ENCODE measurements around the gene OR51E2. TPM values are rescaled to one million over a fixed set of nuclear protein-coding genes. Genes with fewer than 3 reads are reported as not detected.
"Not testable (repeated sequence)": the region's sequence is repeated elsewhere in the genome, so short reads cannot be mapped to it uniquely, and the experiment has no call there.

OR51E2 gene
- not detected in 2 replicates for total RNA-seq

- no peak for DNase-seq (ENCODE audit: insufficient read length, low spot score, missing footprints)
- no peaks in the 10 kb centered on the region for H3K79me2 ChIP-seq (ENCODE audit: insufficient read depth, low read length)
- H3K9me3 ChIP-seq (ENCODE audit: low read depth, low read length), result no peaks in the 10 kb centered on the region
- no peaks in the 10 kb centered on the region for H3K27me3 ChIP-seq (ENCODE audit: insufficient read depth, low read length)
- H3K4me2 ChIP-seq (ENCODE audit: insufficient read depth, low read length), result no peak within 1 kb of the TSS
- H2AFZ ChIP-seq (ENCODE audit: low read length), result no peak within 1 kb of the TSS
- no peaks in the 10 kb centered on the region for H3K36me3 ChIP-seq (ENCODE audit: insufficient read depth, low read length)
- TF ChIP-seq, protein P1, sequence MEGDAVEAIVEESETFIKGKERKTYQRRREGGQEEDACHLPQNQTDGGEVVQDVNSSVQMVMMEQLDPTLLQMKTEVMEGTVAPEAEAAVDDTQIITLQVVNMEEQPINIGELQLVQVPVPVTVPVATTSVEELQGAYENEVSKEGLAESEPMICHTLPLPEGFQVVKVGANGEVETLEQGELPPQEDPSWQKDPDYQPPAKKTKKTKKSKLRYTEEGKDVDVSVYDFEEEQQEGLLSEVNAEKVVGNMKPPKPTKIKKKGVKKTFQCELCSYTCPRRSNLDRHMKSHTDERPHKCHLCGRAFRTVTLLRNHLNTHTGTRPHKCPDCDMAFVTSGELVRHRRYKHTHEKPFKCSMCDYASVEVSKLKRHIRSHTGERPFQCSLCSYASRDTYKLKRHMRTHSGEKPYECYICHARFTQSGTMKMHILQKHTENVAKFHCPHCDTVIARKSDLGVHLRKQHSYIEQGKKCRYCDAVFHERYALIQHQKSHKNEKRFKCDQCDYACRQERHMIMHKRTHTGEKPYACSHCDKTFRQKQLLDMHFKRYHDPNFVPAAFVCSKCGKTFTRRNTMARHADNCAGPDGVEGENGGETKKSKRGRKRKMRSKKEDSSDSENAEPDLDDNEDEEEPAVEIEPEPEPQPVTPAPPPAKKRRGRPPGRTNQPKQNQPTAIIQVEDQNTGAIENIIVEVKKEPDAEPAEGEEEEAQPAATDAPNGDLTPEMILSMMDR (IDR thresholded peaks at IDR 0.05; ENCODE audit: extremely low read depth, low read depth, low read length), result no peak
- no peaks in the 10 kb centered on the region for H3K4me1 ChIP-seq (ENCODE audit: insufficient read depth, low read length)
- H3K27ac ChIP-seq (ENCODE audit: low read depth, low read length), result no peak within 1 kb of the TSS
- H4K20me1 ChIP-seq (ENCODE audit: insufficient read depth, low read length), result no peaks in the 10 kb centered on the region
- H3K4me3 ChIP-seq (ENCODE audit: insufficient read depth, low read length), result no peak within 1 kb of the TSS
Observed at GRCh38 chr11:4697585-4697984, at the start of gene OR51E2. TSS of gene OR51E2 (minus strand) at chr11:4697853. CDS start at chr11:4682711, 15,142 bp downstream.

- no peaks in the 10 kb centered on the region for H3K4me1 ChIP-seq (ENCODE audit: insufficient read depth, low read length)
Observed at GRCh38 chr11:4740735-4741134, 43.1 kb upstream of the OR51E2 start.

GRCh38 chr11:4727171-4727570 lies 29.5 kb upstream of the OR51E2 start:
- H3K4me1 ChIP-seq (ENCODE audit: insufficient read depth, low read length), result no peaks in the 10 kb centered on the region
- H4K20me1 ChIP-seq (ENCODE audit: insufficient read depth, low read length), result no peaks in the 10 kb centered on the region
- no peak overlapping the region for H3K4me3 ChIP-seq (ENCODE audit: insufficient read depth, low read length)

More at GRCh38 chr11:4740735-4741134, 43.1 kb upstream of the OR51E2 start:
- Histone ChIP-seq H3K27ac (ENCODE audit: low read depth, low read length) (no peak overlapping the region), H2AFZ (ENCODE audit: low read length) (no peak overlapping the region), H3K79me2 (ENCODE audit: insufficient read depth, low read length) (no peaks in the 10 kb centered on the region), H3K4me3 (ENCODE audit: insufficient read depth, low read length) (no peak overlapping the region), H3K4me2 (ENCODE audit: insufficient read depth, low read length) (no peak overlapping the region), H4K20me1 (ENCODE audit: insufficient read depth, low read length) (no peaks in the 10 kb centered on the region), H3K36me3 (ENCODE audit: insufficient read depth, low read length) (no peaks in the 10 kb centered on the region), H3K9me3 (ENCODE audit: low read depth, low read length) (no peaks in the 10 kb centered on the region), H3K27me3 (ENCODE audit: insufficient read depth, low read length) (no peaks in the 10 kb centered on the region)
- TF ChIP-seq, protein P1 (IDR thresholded peaks at IDR 0.05; ENCODE audit: extremely low read depth, low read depth, low read length), result no peak
- DNase-seq (ENCODE audit: insufficient read length, low spot score, missing footprints), result no peak

DNA sequence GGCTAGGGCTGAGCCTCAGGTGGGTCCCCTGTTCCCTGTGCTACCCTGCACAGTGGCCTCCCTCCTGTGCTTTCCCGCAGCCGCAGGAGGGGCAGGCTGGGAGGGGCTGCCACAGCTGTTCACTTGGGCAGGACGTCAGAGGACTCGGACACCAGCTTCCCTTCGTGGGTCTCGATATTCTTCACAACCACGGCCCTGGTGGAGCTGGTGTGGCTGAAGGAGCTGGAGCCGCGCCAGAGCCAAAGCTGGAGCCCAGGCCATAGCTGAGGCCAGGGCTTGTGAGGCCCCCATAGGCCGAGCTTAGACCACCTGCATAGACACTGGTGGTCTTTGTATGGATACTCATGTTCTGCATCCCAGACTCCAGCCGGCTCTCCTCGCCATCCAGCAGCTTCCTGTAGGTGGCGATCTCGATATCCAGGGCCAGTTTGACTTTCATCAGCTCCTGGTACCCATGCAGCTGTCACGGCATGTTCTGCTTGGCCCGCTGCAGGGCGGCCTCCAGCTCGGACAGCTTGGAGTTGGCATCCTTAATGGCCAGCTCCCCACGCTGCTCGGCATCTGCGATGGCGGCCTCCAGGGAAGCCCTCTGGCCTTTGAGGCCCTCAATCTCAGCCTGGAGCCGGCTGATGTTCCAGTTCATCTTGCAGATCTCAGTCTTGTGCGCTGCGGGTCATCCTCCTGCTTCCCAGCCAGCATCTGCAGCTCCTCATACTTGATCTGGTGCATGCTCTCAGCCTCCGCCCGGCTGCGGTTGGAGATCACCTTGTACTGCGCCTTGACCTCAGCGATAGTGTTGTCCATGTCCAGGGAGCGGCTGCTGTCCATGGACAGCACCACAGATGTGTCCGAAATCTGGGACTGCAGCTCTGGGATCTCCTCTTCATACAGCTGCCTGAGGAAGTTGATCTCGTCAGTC lies 25.2 kb upstream of the OR51E2 start:
- H3K4me3 ChIP-seq (ENCODE audit: insufficient read depth, low read length); H3K4me1 ChIP-seq (ENCODE audit: insufficient read depth, low read length); DNase-seq (ENCODE audit: insufficient read length, low spot score, missing footprints); H2AFZ ChIP-seq (ENCODE audit: low read length); H3K27ac ChIP-seq (ENCODE audit: low read depth, low read length); H3K36me3 ChIP-seq (ENCODE audit: insufficient read depth, low read length); H3K27me3 ChIP-seq (ENCODE audit: insufficient read depth, low read length); H4K20me1 ChIP-seq (ENCODE audit: insufficient read depth, low read length); H3K9me3 ChIP-seq (ENCODE audit: low read depth, low read length); H3K79me2 ChIP-seq (ENCODE audit: insufficient read depth, low read length); H3K4me2 ChIP-seq (ENCODE audit: insufficient read depth, low read length): not testable (repeated sequence)

More at GRCh38 chr11:4727171-4727570, 29.5 kb upstream of the OR51E2 start:
- H3K9me3 ChIP-seq (ENCODE audit: low read depth, low read length), result peaks cover 3% of the 10 kb centered on the region
- DNase-seq (ENCODE audit: insufficient read length, low spot score, missing footprints), result no peak
- no peak overlapping the region for H3K4me2 ChIP-seq (ENCODE audit: insufficient read depth, low read length)
- no peak overlapping the region for H2AFZ ChIP-seq (ENCODE audit: low read length)
- no peaks in the 10 kb centered on the region for H3K36me3 ChIP-seq (ENCODE audit: insufficient read depth, low read length)
- H3K27ac ChIP-seq (ENCODE audit: low read depth, low read length), result no peak overlapping the region
- TF ChIP-seq, protein P1 (IDR thresholded peaks at IDR 0.05; ENCODE audit: extremely low read depth, low read depth, low read length), result no peak
- no peaks in the 10 kb centered on the region for H3K79me2 ChIP-seq (ENCODE audit: insufficient read depth, low read length)
- no peaks in the 10 kb centered on the region for H3K27me3 ChIP-seq (ENCODE audit: insufficient read depth, low read length)

Data from osteoblast (primary cell).